OCI-LY3 (cell line): ENCODE results near the gene NDFIP2.

ENCODE experiments used
- CTCF ChIP-seq: fragments of 200-600, 300-600 bp; sonication (generic); IDR thresholded peaks from 2 replicates; pipeline ENCODE4 v1.5.1; 2014; ENCODE audit warnings: antibody characterized with exemption, low read length, low read depth
- EZH2phosphoT487 ChIP-seq: fragments of 200-600 bp; shearing (Covaris generic); IDR thresholded peaks from 2 replicates; pipeline ENCODE4 v1.6.1; 2018; ENCODE audit warnings: antibody characterized with exemption, mixed run types, low read depth

DNA sequence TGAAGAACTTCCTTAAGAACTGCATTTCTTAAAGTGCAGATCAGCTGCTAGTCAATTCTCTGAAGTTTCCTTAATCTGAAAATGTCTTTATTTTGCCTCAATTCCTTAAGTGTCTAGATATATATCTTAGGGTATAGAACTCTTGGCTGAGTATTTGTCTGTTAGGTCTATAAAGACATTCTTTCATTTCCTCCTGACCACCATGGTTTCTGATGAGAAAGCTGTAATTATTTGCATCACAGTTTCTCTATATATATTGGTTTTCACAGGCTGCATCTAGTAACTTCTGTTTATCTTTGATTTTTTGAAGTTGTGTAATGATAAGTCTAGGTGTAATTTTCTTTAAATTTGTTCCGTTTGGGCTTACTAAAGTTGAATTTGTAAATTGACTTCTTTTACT is 15.2 kb downstream of the NDFIP2 start:
- TF ChIP-seq CTCF (no peak), EZH2phosphoT487 (no peak)
